CD14-positive monocyte (primary cell): ENCODE measurements around the gene TSC22D3. TPM values are rescaled to one million over a fixed set of nuclear protein-coding genes. Genes with fewer than 3 reads are reported as not detected.
A peak's percentile ranks its signal among the peaks of the same experiment; 100 is the strongest.

Source experiments
- DNase-seq, 3 donors: peaks; one replicate each; pipeline ENCODE4 v3.0.0-alpha.2; 2011 to 2022
- H2AFZ ChIP-seq: 2 replicates; pipeline ENCODE4 v1.6.0; 2012; ENCODE audit warnings: mild to moderate bottlenecking, low read depth, low read length, inconsistent platforms; ENCODE audit not compliant: insufficient read depth, poor library complexity, severe bottlenecking
- H3K27ac ChIP-seq, 2 donors: 1 replicate in 1 of 2; 2 replicates in 1 of 2; pipeline ENCODE4 v1.5.1; 2012 to 2013; ENCODE audit warnings: low read length in 2 of 2, control low read depth in 1 of 2, inconsistent platforms in 1 of 2, low read depth in 1 of 2, mild to moderate bottlenecking in 1 of 2
- H3K27me3 ChIP-seq, 2 donors: one replicate each; pipeline versions ENCODE4 v1.6.0 to v1.6.1; 2011 to 2013; ENCODE audit warnings: low read length in 2 of 2; ENCODE audit not compliant: control insufficient read depth in 2 of 2, insufficient read depth in 2 of 2
- H3K36me3 ChIP-seq, 2 donors: replicated peaks in 1 of 2; 1 replicate in 1 of 2; 2 replicates in 1 of 2; pipeline versions ENCODE4 v1.5.1 to v1.6.1; 2012 to 2013; ENCODE audit warnings: low read length in 2 of 2, control low read depth in 1 of 2, inconsistent platforms in 1 of 2, mild to moderate bottlenecking in 1 of 2; ENCODE audit not compliant: insufficient read depth in 2 of 2, control insufficient read depth in 1 of 2
- H3K4me1 ChIP-seq, 2 donors: 1 replicate in 1 of 2; 2 replicates in 1 of 2; pipeline versions ENCODE4 v1.5.1 to v1.6.1; 2012 to 2013; ENCODE audit warnings: low read length in 2 of 2, control low read depth in 1 of 2, inconsistent platforms in 1 of 2, mild to moderate bottlenecking in 1 of 2, moderate library complexity in 1 of 2; ENCODE audit not compliant: insufficient read depth in 2 of 2, control insufficient read depth in 1 of 2
- H3K4me2 ChIP-seq: replicated peaks from 2 replicates; pipeline ENCODE3; 2012; ENCODE audit warnings: low read length, moderate library complexity, mild to moderate bottlenecking; ENCODE audit not compliant: poor library complexity, severe bottlenecking; ENCODE audit errors: extremely low read depth
- H3K4me3 ChIP-seq, 3 experiments: fragments of 200-600 bp in 1 of 3; sonication (generic) in 1 of 3; replicated peaks in 1 of 3; 1 replicate in 2 of 3; 2 replicates in 1 of 3; pipeline ENCODE4 v1.5.1; 2011 to 2013; ENCODE audit warnings: low read length in 3 of 3, mild to moderate bottlenecking in 3 of 3, control low read depth in 2 of 3, low read depth in 2 of 3, inconsistent platforms in 1 of 3, moderate library complexity in 1 of 3
- H3K79me2 ChIP-seq: 2 replicates; pipeline ENCODE4 v1.6.0; 2012; ENCODE audit warnings: mild to moderate bottlenecking, control low read depth, inconsistent platforms, low read length, moderate library complexity; ENCODE audit not compliant: insufficient read depth
- H3K9ac ChIP-seq: 2 replicates; pipeline ENCODE4 v1.6.0; 2017; ENCODE audit warnings: low read length, mild to moderate bottlenecking; ENCODE audit not compliant: insufficient read depth, poor library complexity, severe bottlenecking
- H3K9me3 ChIP-seq, 2 donors: replicated peaks in 1 of 2; 1 replicate in 1 of 2; 2 replicates in 1 of 2; pipeline versions ENCODE4 v1.5.1 to v1.6.1; 2012 to 2013; ENCODE audit warnings: low read length in 2 of 2, control low read depth in 1 of 2; ENCODE audit not compliant: control insufficient read depth in 1 of 2, insufficient read depth in 1 of 2
- H4K20me1 ChIP-seq: 2 replicates; pipeline ENCODE4 v1.6.0; 2012; ENCODE audit warnings: mild to moderate bottlenecking, low read length, control low read depth, moderate library complexity; ENCODE audit not compliant: insufficient read depth
- H3K27ac Mint-ChIP-seq, 7 donors: one replicate each; pipeline ENCODE4 v1.8.0; 2020; ENCODE audit warnings: mild to moderate bottlenecking in 7 of 7, mixed read lengths in 7 of 7, moderate library complexity in 6 of 7, inconsistent platforms in 2 of 7
- H3K27me3 Mint-ChIP-seq, 3 donors: one replicate each; pipeline ENCODE4 v1.8.0; 2021 to 2022; ENCODE audit warnings: low read depth in 3 of 3, mild to moderate bottlenecking in 3 of 3, mixed read lengths in 3 of 3, moderate library complexity in 3 of 3, inconsistent platforms in 1 of 3
- H3K36me3 Mint-ChIP-seq, 2 donors: one replicate each; pipeline ENCODE4 v1.8.0; 2020; ENCODE audit warnings: mixed read lengths in 2 of 2, inconsistent platforms in 1 of 2, mild to moderate bottlenecking in 1 of 2
- H3K4me1 Mint-ChIP-seq: one replicate; pipeline ENCODE4 v1.8.0; 2020; ENCODE audit warnings: mild to moderate bottlenecking, mixed read lengths
- H3K4me3 Mint-ChIP-seq, 2 donors: one replicate each; pipeline ENCODE4 v1.8.0; 2020; ENCODE audit warnings: mild to moderate bottlenecking in 2 of 2, mixed read lengths in 2 of 2, moderate library complexity in 1 of 2
- H3K9me3 Mint-ChIP-seq, 7 donors: one replicate each; pipeline ENCODE4 v1.8.0; 2020 to 2022; ENCODE audit warnings: mixed read lengths in 7 of 7, mild to moderate bottlenecking in 6 of 7, moderate library complexity in 6 of 7, inconsistent platforms in 2 of 7
- CTCF ChIP-seq: fragments of 200-600 bp; IDR thresholded peaks from one replicate; pipeline ENCODE4 v1.8.0; 2022; ENCODE audit warnings: antibody characterized with exemption, mild to moderate bottlenecking
- WGBS: methylation state at CpG from one replicate; pipeline ENCODE4 v1.1.5; 2013; ENCODE audit warnings: missing lambda C conversion rate; ENCODE audit not compliant: insufficient coverage; 5-methylcytosine and 5-hydroxymethylcytosine counted together
- intact Hi-C, 2 donors: fragments of 100-400 bp; cut with micrococcal nuclease; formaldehyde crosslinking; loops; one replicate each; pipeline versions ENCODE4 v1.15.0 to v1.15.1; 2023
- polyA plus RNA-seq, 3 donors: library from polyadenylated mRNA; depleted of rRNA in 1 of 3; unstranded in 2 of 3; stranded (reverse) in 1 of 3; fragments of 300-500 nt in 2 of 3; fragments of >200 nt in 1 of 3; fragmentation: Illumina TruSeq in 2 of 3; gene quantifications; 1 replicate in 2 of 3; 2 replicates in 1 of 3; pipeline ENCODE4 v1.2.3, GENCODE V29; 2012 to 2021

TSC22D3 gene
- polyA plus RNA-seq, 3 donors: 171 to 1,562 (median 326) TPM

- no peak for TF ChIP-seq CTCF
- H3K4me1 Mint-ChIP-seq: peaks cover 8% of the 10 kb centered on the region
- peaks cover 0 to 2% of the 10 kb centered on the region in 2 donors for H3K4me1 ChIP-seq
- H3K27ac Mint-ChIP-seq: no peak overlapping the region
- H3K36me3 Mint-ChIP-seq: no peaks in the 10 kb centered on the region
- peaks cover 1 to 3% (median 2%) of the 10 kb centered on the region in 3 donors for H3K27me3 Mint-ChIP-seq
- H3K9ac ChIP-seq: no peak overlapping the region
- intact Hi-C loops: no loop called here
- DNase-seq: no peak
- no peak overlapping the region for H3K4me3 Mint-ChIP-seq
- H4K20me1 ChIP-seq: no peaks in the 10 kb centered on the region
- H3K79me2 ChIP-seq: no peaks in the 10 kb centered on the region
- H3K9me3 ChIP-seq: no peaks in the 10 kb centered on the region
- no peak overlapping the region for H3K27ac ChIP-seq
- H3K27me3 ChIP-seq: no peaks in the 10 kb centered on the region
- peaks cover 0 to 6% (median 1%) of the 10 kb centered on the region in 7 donors for H3K9me3 Mint-ChIP-seq
- no peak overlapping the region for H3K4me2 ChIP-seq
- no peak overlapping the region for H3K4me3 ChIP-seq
- 100% methylated on average over 1 of the region's 3 CpGs for WGBS
- no peaks in the 10 kb centered on the region for H3K36me3 ChIP-seq
- H2AFZ ChIP-seq: no peak overlapping the region
These were observed 29.6 kb upstream of the TSC22D3 start for GRCh38 chrX:107805179-107805578.

DNA sequence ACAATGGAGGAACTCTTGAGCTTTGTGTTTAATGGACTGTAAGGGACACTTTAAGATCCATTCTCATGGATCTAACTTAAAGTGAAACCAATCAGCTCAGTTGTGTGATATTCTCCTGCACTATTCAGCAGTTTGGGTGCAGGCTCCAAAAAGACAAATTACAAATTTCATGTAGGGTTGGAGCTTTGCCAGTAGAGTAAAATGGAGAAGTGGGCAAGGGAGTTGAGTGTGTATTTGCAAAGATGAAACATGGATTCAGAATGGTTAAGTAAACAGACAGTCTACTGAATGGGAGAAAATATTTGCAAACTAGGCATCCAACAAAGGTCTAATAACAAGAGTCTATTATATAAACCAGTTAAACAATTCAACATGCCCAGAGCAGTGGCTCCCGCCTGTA is 28.8 kb upstream of the TSC22D3 start:
- no peak for DNase-seq
- Histone ChIP-seq H3K4me3 (no peak overlapping the region), H4K20me1 (no peaks in the 10 kb centered on the region), H2AFZ (no peak overlapping the region), H3K4me1 (peaks cover 0 to 2% of the 10 kb centered on the region in 2 donors), H3K27me3 (no peaks in the 10 kb centered on the region), H3K79me2 (no peaks in the 10 kb centered on the region), H3K36me3 (no peaks in the 10 kb centered on the region), H3K9ac (no peak overlapping the region), H3K27ac (no peak overlapping the region), H3K9me3 (no peaks in the 10 kb centered on the region), H3K4me2 (no peak overlapping the region)
- Mint-ChIP-seq H3K27ac (peak overlapping the region in 1 of 7 donors; percentile 5), H3K27me3 (peaks cover 1 to 3% (median 2%) of the 10 kb centered on the region in 3 donors), H3K36me3 (no peaks in the 10 kb centered on the region), H3K4me3 (no peak overlapping the region), H3K9me3 (peaks cover 0 to 6% (median 1%) of the 10 kb centered on the region in 7 donors), H3K4me1 (peaks cover 8% of the 10 kb centered on the region)
- intact Hi-C loops: no loop called here
- WGBS: no CpG with 5 or more reads among the region's 1 CpG
- no peak for TF ChIP-seq CTCF
